NCI-H524 (cell line): ENCODE measurements around the gene PTPRR.

Experiments
- DNase-seq, 2 experiments: peaks; one replicate each; lab custom pipeline; 2025; lab: John Stamatoyannopoulos, UW

PTPRR gene

DNA sequence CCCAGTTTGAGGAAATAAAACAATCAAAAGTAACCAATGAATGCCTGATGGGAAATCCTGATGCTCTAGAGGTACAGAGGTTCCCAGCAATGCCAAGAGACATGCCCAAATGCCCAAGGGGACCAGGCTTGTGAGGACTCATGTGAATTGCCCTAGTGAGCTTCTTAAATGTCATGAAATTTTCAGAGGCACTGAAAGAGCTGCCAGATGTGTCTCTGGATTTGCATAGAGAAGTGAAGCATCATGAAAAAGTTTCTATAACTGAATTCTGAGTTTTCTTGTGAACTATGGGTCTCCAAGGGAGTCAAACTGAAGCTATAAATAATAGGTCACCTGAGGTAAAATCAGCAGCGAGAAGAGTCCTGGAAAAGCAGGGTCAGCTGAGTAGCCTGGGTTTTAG lies 9.9 kb downstream of the PTPRR start:
- DNase-seq, result no peak

- DNase-seq, result no peak
Observed at GRCh38 chr12:70908978-70909377, 11.6 kb downstream of the PTPRR start.

DNA sequence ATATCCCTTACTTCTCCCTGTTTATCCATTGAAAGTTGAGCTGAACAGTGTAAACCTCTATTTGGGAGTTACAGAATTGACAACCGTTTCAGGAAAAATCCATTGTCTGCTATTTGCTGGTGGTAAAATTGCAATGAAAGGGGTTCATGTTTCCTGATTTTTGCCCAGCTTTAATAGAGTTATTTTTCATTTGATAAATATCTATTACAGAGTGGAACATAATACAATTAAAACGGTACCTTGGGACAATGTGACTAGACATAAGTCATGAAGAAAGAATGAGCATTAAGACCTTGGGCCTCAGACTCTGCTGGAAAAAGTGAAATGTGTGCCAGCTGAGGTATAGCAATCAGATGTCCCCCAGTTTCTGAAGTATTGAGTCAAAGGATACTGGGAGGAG lies 13.1 kb downstream of the PTPRR start:
- DNase-seq, result no peak

- no peak for DNase-seq
Observed at GRCh38 chr12:70895956-70896355, 24.6 kb downstream of the PTPRR start.

- no peak for DNase-seq
Observed at GRCh38 chr12:70892593-70892992, 27.9 kb downstream of the PTPRR start.

- no peak for DNase-seq
Observed at GRCh38 chr12:70890895-70891832, 29.4 kb downstream of the PTPRR start.

DNA sequence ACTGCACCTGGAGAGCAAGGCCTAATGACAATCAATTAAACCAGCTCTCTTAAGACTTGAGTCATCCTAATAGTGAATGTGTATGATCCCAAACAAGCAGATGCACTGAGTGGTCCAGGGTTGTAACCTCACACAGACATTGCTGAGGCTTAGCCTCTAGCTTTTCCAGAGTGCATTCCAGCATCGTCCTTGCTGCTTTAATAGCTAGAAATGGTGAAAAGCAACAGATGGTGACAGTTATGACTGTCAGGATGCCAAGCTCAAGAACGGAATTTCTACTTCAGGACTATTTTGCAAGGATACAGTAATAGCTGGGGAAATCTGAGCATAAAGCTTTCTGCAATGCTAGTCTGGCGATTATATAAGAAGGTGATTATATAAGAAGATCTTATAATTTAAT lies 34.6 kb downstream of the PTPRR start:
- peak; percentile 57 to 77 for DNase-seq

DNA sequence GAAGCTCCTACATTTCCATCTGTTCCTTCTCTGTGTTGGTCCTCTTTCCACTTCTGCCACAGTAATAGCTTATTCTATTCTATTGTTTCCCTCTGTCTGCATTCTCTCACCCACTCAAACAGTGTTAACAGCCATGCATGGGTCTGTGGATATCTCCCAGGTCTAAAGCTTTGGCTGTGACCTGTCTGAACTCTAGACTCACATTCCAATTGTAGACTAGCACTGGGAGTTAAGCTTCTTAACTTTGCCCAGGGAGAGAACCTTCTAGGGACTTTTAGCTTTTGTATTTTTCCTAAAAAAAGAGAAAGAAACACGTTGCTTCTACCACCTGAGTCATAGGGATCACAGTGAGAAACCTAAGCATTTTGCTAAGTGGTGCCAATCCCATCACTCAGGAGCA lies 36.7 kb downstream of the PTPRR start:
- DNase-seq, result no peak

DNA sequence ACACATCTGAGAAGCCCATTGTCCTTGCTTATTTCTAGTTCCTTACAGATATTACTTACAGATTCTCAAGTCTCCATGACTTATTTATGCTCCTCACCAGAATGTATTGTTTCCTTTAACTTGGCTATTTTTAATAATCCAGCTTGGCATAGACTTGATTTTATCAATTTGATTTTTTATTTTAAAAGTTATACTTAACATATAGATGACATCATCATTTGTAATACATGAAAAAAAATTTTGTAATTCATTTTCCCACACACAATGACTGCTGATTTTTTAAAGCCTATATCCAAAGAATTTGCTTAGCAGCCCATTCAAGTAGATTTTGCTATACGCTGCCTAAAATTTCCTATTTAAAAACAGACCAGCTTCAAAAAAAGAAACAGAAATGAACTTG lies 39.8 kb downstream of the PTPRR start:
- no peak for DNase-seq

DNA sequence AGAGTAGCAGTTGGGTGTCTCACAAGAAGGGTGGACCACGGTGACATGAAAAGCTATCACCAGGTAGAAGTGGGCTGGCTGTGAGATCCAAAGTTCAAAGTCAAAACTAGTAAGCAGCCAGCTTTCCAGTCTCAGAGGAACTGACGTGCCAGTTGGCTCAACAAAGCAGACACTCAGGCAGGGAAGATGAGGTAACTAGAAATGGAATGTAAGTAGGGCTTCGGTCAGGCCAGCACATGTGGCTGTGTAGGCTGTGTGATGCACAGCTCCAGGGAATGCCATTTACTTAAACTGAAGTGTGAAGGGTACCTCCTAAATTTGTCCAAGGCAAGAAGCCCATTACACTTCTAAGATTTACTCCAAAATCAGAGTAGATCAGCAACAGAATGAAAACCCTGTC lies 43.6 kb downstream of the PTPRR start:
- no peak for DNase-seq

DNA sequence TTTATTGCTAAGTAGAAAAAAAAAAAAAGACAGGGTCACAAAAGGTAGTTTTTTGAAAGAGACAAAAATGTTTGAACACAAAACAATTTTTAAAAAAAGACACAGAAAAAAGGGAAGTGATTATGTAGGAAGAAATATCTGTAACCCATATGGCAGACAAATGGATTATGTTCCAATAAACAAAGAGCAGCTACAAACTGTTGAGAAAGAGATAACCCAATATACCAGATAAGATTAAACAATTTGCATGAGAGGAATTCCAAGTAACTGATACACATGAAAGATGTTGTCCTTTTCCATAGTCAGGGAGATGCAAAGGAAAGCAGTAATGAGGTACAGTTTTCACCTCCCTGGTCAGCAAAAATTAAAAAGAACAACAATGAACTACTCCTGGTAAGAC lies 44.9 kb downstream of the PTPRR start:
- DNase-seq, result no peak

DNA sequence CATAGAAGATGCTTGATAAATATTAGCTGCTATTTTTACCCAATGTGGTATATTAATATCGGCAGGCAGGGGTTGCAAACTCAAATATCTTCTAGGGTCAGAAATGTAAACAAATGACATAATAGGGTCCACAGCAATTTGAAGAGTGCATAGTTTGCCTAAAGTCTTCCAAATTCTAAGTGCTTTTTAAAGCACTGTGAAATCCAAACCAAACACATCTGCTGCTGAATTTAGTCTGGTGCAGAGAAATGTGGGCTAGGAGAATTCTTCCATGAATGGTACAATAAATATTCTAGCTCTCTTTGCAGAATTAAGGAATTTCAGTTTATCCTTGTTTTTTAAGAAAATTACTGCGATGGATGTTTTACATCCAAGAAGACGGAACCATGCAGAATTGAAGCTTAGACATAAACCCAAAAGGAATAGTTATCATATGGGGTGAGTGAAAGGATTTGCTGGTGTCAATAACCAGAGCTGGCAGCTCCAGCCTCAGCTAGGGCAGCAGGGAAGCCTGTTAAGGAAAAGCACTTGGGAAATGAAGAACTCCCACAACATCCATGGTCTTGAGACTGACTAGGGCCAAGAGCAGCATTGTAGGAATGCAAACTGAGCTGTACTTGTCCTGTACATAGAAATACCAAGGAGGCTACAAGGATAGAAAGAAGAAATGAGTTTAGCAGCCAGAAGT lies 65.5 kb downstream of the PTPRR start:
- DNase-seq, result no peak

- DNase-seq, result no peak
Observed at GRCh38 chr12:70854138-70854537, 66.4 kb downstream of the PTPRR start.

DNA sequence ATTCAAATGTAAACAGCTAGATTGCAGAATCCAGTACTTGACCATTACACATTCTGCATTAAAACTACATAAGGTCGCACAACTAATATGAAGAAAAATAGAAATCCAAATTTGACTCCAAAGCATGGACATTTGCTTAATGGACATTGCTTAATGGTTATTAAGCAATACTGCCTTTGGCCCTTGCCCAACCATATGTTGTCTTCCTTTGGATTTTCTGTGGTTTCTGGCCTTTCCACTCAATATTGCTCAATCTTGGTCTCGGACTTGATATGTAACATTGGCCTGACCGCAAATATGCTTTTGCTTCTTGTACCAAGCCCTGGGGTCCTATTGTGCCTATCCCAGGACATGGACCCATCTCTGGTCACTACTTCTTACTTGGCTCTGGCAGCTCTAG lies 67.2 kb downstream of the PTPRR start:
- DNase-seq, result no peak

- DNase-seq, result peak; percentile 53 to 84
Observed at GRCh38 chr12:70852416-70853150, 68.0 kb downstream of the PTPRR start.

DNA sequence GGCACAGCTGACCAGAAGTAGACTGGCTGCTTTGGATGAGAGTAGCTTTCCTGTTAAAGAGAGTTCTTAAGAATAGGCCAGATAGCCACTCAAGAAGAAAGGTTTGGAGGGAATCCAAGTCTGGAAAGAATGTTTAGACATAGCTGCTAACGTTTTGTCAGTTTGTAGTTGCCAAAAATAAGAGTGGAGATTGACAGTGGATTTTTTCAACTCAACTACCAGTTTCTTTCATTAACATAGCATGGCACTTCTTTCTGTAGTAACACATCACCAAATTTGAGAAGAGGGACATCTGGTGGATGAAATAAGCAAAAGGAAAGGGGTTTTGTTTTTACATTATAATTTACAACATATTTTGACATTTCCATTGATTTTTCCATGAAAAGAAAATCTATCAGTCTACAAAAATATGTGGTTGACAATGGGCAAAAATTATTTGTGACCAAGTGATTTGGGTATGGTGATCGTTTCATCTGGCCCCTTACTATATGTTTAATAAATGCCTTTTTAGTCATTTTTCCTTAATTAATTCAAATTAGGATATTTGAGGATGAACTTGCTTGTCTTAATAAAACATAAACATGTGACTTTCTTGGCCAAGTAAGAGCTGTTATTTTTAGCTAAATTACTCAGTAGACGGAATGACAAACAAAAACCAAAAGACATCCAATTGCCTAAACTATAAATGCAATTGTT lies 71.1 kb downstream of the PTPRR start:
- DNase-seq, result peak in 1 of 2 experiments; percentile 22

DNA sequence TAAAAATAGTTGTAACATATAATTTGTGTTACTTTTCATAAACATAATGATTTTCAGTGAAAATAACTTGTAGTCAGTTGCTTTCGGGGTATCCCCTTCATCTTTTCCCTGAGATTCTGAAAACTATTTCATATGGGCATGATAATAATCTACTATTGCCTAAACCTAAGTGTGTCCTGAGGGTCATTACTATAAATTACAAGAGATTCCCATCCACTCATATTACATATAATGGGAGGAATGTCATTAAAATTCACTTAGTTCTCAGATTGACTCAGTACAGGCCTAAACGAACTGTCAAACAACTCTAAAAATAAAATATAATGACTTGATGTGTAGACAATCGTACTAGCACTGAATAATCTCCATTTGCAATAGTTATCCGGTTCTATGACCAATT lies 72.7 kb downstream of the PTPRR start:
- DNase-seq, result peak; percentile 25 to 52

GRCh38 chr12:70845268-70845667 lies 75.3 kb downstream of the PTPRR start:
- DNase-seq, result no peak

GRCh38 chr12:70843363-70843762 lies 77.2 kb downstream of the PTPRR start:
- peak in 1 of 2 experiments; percentile 1 for DNase-seq

DNA sequence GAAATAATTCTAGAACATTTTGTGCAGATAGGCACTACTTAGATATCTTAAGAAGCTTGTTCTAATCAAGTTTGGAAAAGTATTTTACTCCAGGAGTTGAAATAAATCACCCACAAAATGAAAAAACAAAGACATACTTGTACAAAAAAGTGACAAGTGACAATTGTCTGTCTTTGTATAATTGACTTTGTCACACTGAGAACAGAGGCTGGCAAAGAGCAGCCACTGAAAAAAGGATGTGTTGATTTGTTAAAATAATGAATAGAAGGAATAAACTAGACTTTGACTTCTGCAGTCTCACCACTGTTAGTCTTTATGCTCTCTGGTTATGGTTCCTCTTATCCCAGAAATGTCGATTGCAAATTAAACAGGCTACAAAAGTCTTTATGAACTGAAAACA lies 77.6 kb downstream of the PTPRR start:
- no peak for DNase-seq

DNA sequence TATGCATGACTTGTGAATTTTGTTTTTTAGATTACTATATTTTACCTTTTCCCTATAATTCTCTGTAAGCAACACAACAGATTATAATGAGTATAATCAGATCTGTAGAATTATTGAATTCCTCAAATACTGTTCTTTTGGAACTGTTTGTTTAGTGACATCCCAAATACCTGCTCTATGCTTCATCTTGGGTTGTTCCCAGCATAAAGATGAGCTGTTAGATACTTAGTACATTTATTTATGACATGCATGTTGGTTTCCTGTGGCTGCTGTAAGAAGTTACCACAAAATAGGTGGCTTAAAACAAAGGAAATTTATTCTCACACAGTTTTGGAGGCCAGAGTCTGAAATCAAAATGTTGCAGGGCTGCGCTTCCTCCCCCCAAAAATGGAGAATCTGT lies 78.4 kb downstream of the PTPRR start:
- DNase-seq, result no peak
